Peyer's patch (tissue), 4 donors: ENCODE data around the gene PTBP1.

ENCODE experiments used
- POLR2A ChIP-seq, 2 donors: fragments of 450-650 bp; IDR thresholded peaks; one replicate each; pipeline ENCODE4 v1.5.1; 2017; ENCODE audit warnings: antibody characterized with exemption in 2 of 2, mild to moderate bottlenecking in 2 of 2, moderate library complexity in 2 of 2
- TF ChIP-seq, protein P1 (sequence below), 6 experiments: fragments of 450-650 bp in 4 of 6; fragments of 200-600 bp in 2 of 6; sonication (generic) in 1 of 6; IDR thresholded peaks; one replicate each; pipeline ENCODE4 v1.5.1; 2017 to 2019; ENCODE audit warnings: antibody characterized with exemption in 6 of 6, mild to moderate bottlenecking in 3 of 6, moderate library complexity in 1 of 6

- no peak for TF ChIP-seq POLR2A (IDR thresholded peaks at IDR 0.05)
- TF ChIP-seq, protein P1, sequence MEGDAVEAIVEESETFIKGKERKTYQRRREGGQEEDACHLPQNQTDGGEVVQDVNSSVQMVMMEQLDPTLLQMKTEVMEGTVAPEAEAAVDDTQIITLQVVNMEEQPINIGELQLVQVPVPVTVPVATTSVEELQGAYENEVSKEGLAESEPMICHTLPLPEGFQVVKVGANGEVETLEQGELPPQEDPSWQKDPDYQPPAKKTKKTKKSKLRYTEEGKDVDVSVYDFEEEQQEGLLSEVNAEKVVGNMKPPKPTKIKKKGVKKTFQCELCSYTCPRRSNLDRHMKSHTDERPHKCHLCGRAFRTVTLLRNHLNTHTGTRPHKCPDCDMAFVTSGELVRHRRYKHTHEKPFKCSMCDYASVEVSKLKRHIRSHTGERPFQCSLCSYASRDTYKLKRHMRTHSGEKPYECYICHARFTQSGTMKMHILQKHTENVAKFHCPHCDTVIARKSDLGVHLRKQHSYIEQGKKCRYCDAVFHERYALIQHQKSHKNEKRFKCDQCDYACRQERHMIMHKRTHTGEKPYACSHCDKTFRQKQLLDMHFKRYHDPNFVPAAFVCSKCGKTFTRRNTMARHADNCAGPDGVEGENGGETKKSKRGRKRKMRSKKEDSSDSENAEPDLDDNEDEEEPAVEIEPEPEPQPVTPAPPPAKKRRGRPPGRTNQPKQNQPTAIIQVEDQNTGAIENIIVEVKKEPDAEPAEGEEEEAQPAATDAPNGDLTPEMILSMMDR (IDR thresholded peaks at IDR 0.05), result no peak
Observed at GRCh38 chr19:801030-801860, 4.0 kb downstream of the PTBP1 start.
